ENCODE results near the gene KCNH2. TPM values are rescaled to one million over a fixed set of nuclear protein-coding genes. Genes with fewer than 3 reads are reported as not detected.

The KCNH2 gene
- polyA plus RNA-seq, 1 experiment: 0.06 TPM

GRCh38 chr7:150946421-150947240 lies 31.5 kb downstream of the KCNH2 start:
- POLR2A ChIA-PET: no interaction called here
- H3K27me3 ChIP-seq (ENCODE audit: control insufficient read depth, insufficient read depth, low read length): peaks cover 4% of the 10 kb centered on the region; the same call in 1 of the 2 replicates
- CTCF ChIA-PET: no interaction called here

GRCh38 chr7:150945853-150946420 lies 32.2 kb downstream of the KCNH2 start:
- ChIA-PET CTCF (interaction anchor here (1.1 kb wide), 1 partner anchor 17 kb away, joined by 5 read pairs; no protein-coding TSS in a partner anchor), POLR2A (no interaction called here)

More at GRCh38 chr7:150946421-150947240, 31.5 kb downstream of the KCNH2 start:
- DNase-seq (ENCODE audit: low read depth): no peak
- Histone ChIP-seq H3K4me3 (ENCODE audit: low read depth, low read length) (no peak overlapping the region), H3K36me3 (ENCODE audit: control insufficient read depth, insufficient read depth, low read length) (no peaks in the 10 kb centered on the region)
- no peak for TF ChIP-seq CTCF (IDR thresholded peaks at IDR 0.05; ENCODE audit: insufficient read depth, low read depth, low read length)

GRCh38 chr7:150945171-150945852 lies 32.8 kb downstream of the KCNH2 start:
- no peak for DNase-seq (ENCODE audit: low read depth)
- ChIA-PET POLR2A (no interaction called here), CTCF (interaction anchor here (0.7 to 1.1 kb wide), 2 partner anchors 17 to 40 kb away, joined by 3 to 5 read pairs; no protein-coding TSS in a partner anchor)

More at GRCh38 chr7:150945853-150946420, 32.2 kb downstream of the KCNH2 start:
- peaks cover 4% of the 10 kb centered on the region; the same call in 1 of the 2 replicates for H3K27me3 ChIP-seq (ENCODE audit: control insufficient read depth, insufficient read depth, low read length)
- DNase-seq (ENCODE audit: low read depth): no peak
- no peaks in the 10 kb centered on the region for H3K36me3 ChIP-seq (ENCODE audit: control insufficient read depth, insufficient read depth, low read length)
- H3K4me3 ChIP-seq (ENCODE audit: low read depth, low read length): no peak overlapping the region
- TF ChIP-seq CTCF (IDR thresholded peaks at IDR 0.05; ENCODE audit: insufficient read depth, low read depth, low read length): no peak

GRCh38 chr7:150944066-150945042 lies 33.8 kb downstream of the KCNH2 start:
- no peak for DNase-seq (ENCODE audit: low read depth)
- no peak for TF ChIP-seq CTCF (IDR thresholded peaks at IDR 0.05; ENCODE audit: insufficient read depth, low read depth, low read length)
- Histone ChIP-seq H3K36me3 (ENCODE audit: control insufficient read depth, insufficient read depth, low read length) (no peaks in the 10 kb centered on the region), H3K4me3 (ENCODE audit: low read depth, low read length) (no peak overlapping the region), H3K27me3 (ENCODE audit: control insufficient read depth, insufficient read depth, low read length) (peaks cover 5% of the 10 kb centered on the region; the same call in 1 of the 2 replicates)
- ChIA-PET CTCF (interaction anchor here (0.7 kb wide), 1 partner anchor 41 kb away, joined by 3 read pairs; no protein-coding TSS in a partner anchor), POLR2A (no interaction called here)

More at GRCh38 chr7:150945171-150945852, 32.8 kb downstream of the KCNH2 start:
- H3K27me3 ChIP-seq (ENCODE audit: control insufficient read depth, insufficient read depth, low read length): peaks cover 5% of the 10 kb centered on the region; the same call in 1 of the 2 replicates
- TF ChIP-seq CTCF (IDR thresholded peaks at IDR 0.05; ENCODE audit: insufficient read depth, low read depth, low read length): no peak
- H3K36me3 ChIP-seq (ENCODE audit: control insufficient read depth, insufficient read depth, low read length): no peaks in the 10 kb centered on the region
- H3K4me3 ChIP-seq (ENCODE audit: low read depth, low read length): no peak overlapping the region

Measured in BJ (cell line).